CD1c-positive myeloid dendritic cell (primary cell): Measurements from ENCODE around the gene KLHL36.
A peak's percentile ranks its signal among the peaks of the same experiment; 100 is the strongest.
"Not testable (repeated sequence)": the region's sequence is repeated elsewhere in the genome, so short reads cannot be mapped to it uniquely, and the experiment has no call there.

ENCODE experiments used
- DNase-seq: peaks from one replicate; pipeline ENCODE4 v3.0.0-alpha.2; 2016; ENCODE audit errors: extremely low spot score

Gene KLHL36

DNA sequence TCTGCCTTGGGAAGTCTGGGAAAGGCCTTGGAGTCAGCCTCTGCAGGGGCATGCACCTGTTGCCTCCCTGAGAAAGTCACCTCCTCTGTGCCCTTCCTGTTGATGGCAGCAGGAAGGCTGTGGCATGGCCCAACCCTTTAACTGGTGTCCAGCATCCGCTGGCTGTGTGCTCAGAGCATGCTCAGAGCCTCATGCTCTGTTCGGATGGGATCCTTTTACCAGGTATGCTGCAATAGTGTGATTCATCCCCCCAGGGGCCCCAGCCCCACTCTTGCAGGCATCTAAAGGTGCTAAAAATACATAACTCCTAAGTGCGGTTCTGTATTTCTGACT lies 24.9 kb downstream of the KLHL36 start:
- no peak for DNase-seq

DNA sequence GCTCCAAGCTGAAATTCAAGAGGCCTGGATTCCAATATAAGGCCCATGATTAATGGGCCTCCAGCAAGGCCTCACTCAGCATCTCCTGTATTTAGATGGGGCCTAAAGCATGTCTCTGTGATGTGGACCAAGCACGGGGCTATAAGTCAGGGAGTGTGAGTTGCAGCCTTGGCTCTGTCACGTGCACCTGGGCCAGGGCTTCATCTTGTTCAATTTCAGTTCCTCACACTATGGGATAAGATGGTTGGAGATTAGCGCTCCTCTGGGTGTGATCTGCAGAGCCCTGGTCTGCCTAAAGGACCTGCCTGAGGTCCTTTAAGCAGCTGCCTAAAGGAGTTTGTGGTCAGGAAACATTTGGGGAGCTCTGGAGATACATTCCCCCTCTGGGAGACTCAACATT lies 25.2 kb downstream of the KLHL36 start:
- peak; percentile 6 for DNase-seq

DNA sequence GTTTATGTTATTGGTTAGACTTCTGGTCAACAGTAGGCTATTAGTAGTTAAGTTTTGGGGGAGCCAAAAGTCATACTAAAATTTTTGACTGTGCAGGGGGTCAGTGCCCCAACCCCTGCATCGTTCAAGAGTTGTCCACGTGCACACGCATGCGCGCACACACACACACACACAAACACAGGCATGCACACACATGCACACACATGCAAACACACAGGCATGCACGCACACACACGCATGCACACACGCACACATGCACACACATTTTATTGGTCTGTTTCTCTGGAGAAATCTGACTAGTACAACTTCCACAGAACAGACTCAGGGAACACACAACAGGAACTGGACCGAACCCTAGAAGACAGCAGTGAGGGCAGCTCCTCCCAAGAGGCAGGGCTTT lies 27.1 kb downstream of the KLHL36 start:
- no peak for DNase-seq

DNA sequence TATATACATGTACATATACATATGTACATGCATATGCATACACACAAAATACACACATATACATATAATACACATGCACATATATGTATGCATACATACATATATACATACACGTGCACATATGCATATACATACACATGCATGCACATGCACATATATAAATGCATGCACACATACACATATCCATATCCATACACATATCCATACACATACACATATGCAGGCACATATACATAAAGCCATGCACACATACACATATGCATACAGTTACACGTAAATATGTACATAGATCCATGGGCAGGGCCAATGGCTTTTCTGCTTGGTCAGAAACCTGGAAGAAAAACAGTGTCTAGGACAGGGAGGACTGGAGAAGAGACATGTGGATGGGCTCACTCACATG lies 27.6 kb downstream of the KLHL36 start:
- no peak for DNase-seq

DNA sequence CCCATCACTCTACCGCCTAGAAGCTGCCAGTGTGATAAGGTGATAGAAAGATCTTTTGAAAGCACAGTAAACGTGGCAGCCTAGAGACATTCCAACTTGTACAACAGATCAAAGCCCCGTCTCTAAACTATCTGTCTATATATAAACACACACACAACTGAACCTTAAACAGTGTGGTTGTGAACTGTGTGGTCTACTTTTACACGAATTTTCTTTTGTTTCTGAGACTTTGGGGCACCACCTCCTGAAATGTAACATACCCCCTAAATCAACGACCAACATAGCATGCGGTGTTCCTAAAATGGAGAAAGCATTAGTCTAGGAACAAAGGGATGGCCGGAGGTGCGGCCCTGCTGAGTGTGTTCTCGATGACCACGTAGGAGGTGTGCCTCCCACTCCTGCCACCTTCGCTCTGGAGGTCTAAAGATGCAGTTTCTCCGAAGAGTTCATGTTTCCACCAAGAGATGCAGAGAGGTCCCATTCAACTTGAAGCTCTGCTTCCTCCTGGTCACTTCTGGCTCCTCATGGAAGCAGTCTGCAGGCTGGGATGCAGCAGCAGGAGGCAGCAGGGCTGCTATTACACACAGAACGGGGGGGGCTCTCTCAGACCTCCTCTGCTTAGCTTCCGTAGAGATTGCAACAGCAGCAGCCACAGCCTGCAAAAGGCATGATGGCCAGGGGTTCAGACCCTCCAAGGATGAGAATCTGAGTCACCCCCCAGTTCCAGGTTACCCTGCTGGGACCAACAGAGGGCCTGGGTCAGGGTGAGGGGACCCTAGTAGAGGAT lies 28.9 kb downstream of the KLHL36 start:
- no peak for DNase-seq

DNA sequence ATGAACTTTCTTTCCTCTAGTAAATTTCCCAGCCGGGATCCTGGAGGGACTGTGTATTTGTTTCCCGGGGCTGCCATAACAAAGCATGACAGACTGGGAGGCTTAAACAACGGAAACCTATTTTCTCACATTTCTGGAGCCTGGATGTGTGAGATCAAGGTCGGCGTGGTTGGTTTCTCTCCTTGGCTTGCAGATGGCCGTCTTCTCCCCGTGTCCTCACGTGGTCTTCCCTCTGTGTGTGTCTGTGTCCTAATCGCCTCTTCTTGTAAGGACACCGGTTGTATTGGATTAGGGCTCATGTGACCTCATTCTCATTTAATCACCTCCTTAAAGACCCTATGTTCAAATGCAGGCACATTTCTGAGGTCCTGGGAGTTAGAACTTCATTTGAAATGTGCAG lies 29.5 kb downstream of the KLHL36 start:
- no peak for DNase-seq

DNA sequence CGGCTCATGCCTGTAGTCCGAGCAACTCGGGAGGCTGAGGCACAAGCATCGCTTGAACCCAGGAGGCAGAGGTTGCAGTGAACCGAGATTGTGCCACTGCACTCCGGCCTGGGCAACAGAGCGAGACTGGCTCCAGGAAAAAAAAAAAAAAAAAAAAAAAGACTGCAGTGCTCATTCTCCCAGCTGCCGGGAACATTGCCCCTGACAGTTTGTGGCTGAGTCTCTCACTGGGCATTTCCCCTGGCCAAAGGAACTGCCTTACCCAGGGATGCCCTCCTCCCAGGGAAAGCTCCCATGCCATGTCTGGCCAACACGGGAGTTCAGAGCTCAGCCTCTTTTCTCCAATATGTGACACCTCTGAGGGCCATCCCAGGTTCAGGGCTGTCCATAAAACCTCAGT lies 30.2 kb downstream of the KLHL36 start:
- DNase-seq, result no peak

DNA sequence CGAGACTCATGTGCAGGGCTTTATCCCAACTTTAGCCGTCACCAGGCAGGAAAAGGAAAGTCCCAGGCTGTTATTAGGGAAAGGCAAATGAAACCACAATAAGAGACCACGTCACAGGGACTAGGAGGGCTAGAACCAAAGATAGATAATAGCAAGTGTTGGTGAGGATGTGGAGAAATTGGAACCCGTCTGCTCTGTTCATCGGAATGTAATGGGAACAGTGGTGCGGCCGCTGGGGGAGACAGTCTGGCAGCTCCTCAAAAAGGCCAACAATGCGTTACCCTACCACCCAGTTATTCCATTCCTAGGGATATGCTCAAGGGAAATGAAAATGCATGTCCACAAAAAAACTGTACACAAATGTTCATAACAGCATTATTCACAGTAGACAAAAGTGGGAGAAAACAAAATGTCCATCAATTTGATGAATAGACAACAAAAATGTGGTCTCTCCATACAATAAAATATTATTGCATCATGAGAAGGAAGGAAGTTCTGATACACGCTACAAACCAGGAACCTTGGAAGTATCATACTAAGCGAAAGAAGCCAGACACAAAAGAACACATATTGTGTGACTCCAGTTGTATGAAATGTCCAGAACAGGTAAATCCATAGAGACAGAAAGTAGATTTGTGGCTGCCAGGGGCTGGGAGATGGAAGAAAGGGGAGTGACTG lies 32.0 kb downstream of the KLHL36 start:
- no peak for DNase-seq

DNA sequence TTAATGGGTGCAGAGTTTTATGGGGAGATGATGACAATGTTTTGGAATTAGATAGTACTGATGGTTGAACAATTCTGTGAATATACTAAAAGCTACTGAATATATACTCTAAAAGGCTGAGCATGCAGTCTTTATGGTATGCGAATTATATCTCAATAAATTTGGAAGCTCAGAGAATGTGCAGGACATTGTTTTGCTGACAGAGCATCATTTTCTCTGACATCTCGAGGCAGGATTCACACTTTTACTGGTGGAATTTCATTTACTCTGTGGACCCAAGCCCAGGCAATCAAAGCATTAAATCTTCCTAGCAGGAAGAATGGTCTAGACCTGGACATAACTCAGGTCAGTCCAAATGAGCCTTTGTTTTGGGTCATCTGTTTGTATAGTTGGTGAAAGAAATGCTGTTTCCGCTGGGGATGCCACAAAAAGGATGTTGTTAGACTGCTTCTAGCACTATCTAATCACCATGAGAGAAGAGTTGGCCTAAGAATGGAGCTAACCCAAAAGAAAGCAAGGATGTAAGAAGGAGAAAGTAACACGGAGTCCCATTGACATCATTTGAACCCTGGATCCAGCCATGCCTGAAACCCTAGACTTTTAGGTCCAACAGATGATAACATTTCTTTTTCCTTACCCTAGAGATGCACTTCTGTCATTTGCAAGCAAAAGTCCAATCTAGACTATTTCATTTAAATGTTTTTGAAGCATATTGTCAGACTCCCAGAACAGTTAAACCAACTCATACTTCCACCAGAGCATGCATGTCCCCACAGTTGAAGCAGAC lies 32.7 kb downstream of the KLHL36 start:
- no peak for DNase-seq

DNA sequence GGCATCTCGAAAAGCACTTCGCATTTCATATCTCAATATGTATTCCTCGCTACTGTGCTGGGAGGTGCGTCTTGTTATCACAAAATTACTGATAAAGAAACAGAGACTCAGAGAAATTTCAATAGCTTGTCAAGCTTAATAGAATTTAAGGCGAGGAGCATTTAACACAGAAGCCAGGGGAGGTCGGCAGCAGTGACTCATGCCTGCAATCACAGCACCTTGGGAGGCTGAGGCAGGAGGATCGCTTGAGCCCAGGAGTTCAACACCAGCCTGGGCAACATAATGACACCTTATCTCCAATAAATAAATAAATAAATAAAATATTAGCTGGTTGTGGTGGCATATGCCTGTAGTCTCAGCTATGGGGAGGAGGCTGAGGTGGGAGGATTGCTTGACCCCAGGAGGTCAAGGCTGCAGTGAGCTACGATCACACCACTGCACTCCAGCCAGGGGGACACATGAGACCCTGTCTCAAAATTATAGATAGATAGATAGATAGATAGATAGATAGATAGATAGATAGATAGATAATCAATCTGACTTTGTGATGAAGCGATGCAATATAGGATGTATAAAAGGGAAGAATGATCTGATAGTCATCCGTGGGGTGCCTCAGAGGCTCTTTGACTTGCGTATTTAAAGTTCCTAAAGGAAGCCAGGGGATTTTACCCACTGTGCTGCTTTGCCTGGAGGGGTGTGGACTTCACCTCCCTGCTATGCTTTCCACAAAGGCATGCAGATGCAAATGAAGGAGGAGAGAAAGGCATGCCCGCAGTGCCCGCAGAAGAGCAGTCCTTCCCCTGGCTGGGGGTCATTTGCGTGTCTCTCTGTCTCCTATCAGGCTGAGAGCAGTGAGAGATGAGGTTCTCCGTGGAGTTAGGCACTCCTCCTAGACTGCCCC lies 35.6 kb downstream of the KLHL36 start:
- DNase-seq, result no peak

DNA sequence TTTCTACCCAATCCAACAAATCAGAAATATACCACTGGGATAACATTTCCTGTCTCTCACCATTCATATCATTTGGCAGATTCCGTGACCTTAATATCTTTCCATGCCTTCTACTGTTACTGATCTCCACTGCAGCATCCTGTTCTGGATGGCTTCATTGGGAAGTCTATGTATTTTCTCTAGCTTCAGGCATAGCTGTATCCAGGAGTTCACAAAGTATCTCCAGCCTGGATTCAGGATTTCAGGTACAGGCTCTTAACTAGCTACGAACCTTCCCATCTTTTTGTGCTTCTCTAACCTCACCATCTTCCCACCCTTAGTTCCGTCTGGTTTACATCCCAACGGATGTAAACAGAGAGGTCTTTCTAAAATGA lies 36.3 kb downstream of the KLHL36 start:
- DNase-seq, result no peak

DNA sequence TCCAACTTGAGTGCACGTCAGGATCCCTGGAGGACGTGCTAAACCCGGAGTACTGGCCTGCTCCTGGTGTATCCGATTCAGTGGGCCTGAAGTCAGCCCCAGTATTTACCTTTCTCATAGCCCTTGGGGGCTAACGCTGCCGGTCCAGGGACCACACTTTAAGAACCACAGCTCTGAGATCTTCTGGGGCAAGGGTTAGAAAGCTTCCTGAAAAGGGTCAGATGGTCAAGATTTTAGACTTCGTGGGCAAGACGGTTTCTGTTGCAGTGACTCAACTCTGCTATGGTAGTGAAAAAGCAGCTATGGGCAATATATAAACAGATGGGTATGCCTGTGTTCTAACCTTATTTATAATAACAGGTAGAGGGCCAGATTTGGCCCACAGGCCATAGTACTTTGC lies 36.9 kb downstream of the KLHL36 start:
- no peak for DNase-seq

DNA sequence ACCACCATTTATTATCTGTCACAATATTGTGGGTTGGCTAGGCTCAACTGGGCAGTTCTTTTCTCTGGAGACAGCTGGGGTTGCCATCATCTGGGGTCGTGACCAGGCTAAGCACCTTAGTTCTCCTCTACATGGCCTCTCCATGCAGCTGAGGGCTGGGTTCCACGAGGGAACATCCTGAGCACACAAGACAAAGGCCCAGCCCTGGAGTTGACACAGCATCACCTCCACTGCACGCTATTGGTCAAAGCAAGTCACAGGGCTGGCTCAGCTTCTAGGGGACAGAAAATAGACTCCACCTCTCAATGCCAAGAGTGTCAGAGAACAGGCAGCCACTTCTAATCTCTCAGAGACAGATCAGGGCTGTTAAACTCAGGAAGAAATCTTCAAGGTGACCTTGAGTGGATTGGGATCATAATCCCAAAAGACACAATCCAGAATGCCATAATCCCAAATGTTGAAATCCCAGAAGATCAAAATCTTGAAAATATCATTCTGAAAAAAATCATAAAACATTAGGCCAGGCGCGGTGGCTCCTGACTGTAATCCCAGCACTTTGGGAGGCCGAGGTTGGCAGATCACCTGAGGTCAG lies 38.5 kb downstream of the KLHL36 start:
- no peak for DNase-seq

DNA sequence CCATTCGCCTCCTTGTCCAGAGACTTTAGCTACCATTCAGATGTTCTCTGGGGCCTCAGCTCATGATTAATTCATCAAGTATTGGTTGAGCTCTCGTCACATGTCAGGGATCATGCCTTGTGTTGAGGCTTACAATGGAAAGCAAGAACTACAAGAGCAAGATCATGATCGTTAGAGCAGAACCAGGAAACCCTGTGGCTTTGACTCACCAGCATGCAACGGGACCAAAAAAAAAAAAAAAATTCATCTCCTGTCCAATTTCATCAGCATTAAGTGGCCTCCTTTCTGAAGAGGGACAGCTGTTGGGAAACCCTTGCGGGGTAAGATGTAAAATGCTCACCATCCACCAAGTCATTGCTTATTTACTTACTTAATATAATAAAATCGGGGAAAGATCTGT lies 39.4 kb downstream of the KLHL36 start:
- DNase-seq, result peak; percentile 46

DNA sequence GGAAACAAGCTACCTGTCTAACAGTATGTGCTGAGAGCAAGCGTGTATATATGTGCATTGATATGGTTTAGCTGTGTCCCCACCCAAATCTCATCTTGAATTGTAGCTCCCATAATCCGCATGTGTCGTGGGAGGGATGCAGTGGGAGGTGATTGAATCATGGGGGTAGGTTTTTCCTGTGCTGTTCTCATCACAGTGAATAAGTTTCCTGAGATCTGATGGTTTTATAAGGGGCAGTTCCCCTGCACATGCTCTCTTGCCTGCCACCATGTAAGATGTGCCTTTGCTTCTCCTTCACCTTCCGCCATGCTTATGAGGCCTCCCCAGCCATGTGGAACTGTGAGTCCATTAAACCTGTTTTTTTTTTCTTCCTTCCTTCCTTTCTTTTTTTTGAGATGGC lies 39.9 kb downstream of the KLHL36 start:
- not testable (repeated sequence) for DNase-seq

DNA sequence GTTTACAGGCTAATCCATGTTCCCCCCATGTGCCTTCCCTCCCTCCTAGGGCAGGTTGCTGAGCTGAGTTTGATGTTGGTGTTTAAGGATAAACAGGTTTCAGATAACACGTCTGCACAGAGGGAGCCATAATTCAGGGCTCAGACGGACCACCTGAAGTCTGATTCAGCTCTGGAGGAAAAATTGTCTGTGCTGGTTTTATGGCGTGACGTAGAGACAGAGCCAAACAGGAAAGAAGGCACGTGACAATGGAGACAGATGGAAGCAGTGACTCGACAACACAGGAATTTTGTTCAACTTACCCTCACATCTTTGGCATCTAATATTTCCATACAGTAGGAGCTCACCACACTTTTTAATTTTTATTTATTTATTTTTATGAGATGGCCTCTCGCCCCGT lies 40.8 kb downstream of the KLHL36 start:
- DNase-seq, result no peak

DNA sequence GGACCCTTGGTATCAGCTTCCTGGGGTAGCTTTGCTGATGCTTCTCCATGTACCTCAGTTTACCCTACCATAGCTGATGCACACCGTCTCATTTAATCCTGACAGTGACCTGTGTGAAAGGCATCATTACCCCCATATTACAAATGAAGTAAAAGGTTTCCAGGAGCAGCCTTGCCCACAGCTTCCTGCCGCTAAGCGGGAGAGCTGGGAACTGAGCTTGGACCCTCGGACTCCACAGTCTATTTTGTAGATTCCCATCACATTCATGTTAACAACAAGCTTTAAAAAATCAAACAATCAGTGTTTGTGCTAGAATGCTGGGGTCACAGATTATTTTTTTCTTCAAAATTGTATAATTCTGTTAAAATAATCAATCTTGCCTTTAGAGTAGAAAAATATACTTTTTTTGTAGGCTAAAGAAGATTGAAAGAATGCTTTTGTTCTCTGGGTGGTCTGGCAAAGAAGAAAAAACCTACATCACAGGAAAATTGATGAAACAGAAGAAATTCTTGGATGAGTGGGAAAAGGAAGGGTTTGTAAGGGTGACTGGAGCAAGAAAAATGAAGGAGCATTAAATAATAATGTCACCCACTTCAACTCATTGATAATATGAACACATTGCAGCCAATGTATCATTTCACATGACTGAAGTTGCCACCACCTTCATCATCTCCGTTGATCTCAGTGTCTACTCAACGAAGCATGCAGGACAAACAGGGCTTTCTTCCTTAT lies 41.9 kb downstream of the KLHL36 start:
- no peak for DNase-seq

DNA sequence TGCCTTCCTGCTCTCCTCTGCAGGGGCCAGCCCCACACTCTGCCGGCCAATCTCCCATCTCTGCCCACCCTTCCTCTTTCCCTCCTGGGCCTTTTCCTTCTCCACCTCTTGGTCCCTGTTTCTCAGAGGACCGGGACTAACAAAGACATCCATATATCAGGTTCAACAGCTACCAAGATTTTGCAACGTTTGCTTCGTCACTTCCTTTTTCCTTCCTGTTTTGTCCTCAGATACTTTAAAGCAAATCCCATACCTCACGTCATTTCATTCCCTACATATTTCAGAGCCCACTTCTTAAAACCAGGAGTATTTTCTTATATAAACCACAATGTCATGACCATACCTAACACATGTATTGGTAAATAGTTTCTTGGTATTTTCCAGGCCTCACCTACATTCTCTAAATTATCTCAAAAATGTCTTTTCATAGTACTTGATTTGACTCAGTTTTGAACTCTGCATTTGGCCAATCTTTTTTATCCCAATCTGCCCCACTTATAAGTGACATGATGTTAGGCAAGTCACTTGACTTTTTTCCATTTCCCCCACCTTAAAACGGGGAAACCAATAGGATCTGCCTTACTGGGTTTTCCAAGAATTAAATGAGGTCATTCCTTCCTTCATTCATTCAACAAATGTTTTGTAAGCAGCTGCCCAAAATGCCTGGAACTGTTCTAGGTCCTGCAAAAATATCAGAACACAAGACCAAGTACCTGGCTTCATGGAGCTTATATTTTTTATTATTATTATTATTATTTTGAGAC lies 44.3 kb downstream of the KLHL36 start:
- DNase-seq, result peak; percentile 53

DNA sequence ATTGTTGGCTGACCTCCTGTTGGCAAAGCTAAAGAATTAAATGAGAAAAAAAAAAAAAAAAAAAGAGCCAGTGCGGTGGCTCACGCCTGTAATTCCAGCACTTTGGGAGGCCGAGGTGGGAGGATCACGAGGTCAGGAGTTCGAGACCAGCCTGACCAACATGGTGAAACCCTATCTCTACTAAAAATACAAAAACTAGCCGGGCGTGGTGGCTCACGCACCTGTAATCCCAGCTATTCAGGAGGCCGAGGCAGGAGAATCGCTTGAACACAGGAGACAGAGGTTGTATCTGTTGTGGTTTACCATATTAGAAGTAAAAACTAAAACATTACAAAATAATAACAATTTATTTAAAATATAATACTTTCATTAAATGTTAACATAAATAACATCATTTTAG lies 45.6 kb downstream of the KLHL36 start:
- DNase-seq, result not testable (repeated sequence)

DNA sequence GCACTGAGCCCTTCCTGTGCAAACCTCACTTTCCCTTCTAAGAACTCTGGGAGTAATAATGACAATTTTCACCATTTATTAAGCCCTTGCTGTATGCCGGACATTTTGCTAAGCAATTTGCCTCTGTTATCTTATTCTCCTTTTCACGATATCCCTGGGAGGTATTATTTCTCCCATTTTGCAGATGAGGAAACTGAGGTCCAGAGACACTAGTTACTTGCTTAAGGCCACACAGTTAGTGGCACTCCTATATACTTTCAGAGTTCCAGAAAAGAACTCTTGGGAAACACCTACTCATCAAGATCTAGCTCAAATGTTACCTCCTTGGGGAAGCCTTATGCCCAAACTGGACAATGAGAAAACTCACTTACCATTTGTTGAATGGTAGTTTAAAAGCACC lies 46.7 kb downstream of the KLHL36 start:
- DNase-seq, result no peak
